ENCODE measurements around the gene ITSN2.

ITSN2 gene

GRCh38 chr2:24332791-24333540 is 27.4 kb downstream of the ITSN2 start:
- DNase-seq, result no peak

GRCh38 chr2:24330161-24330560 is 30.2 kb downstream of the ITSN2 start:
- no peak for DNase-seq

- DNase-seq, result no peak
Observed at GRCh38 chr2:24329700-24330099, 30.6 kb downstream of the ITSN2 start.

- no peak for DNase-seq
Observed at GRCh38 chr2:24328010-24328409, 32.3 kb downstream of the ITSN2 start.

- DNase-seq, result no peak
Observed at GRCh38 chr2:24317491-24317920, 42.8 kb downstream of the ITSN2 start.

GRCh38 chr2:24315669-24316068 is 44.7 kb downstream of the ITSN2 start:
- no peak for DNase-seq

- DNase-seq, result no peak
Observed at GRCh38 chr2:24313744-24314632, 46.3 kb downstream of the ITSN2 start.

GRCh38 chr2:24307961-24308360 is 52.4 kb downstream of the ITSN2 start:
- DNase-seq, result no peak

GRCh38 chr2:24304631-24305030 is 55.7 kb downstream of the ITSN2 start:
- DNase-seq, result no peak

- DNase-seq, result no peak
Observed at GRCh38 chr2:24304098-24304497, 56.2 kb downstream of the ITSN2 start.

GRCh38 chr2:24301599-24301998 is 58.7 kb downstream of the ITSN2 start:
- no peak for DNase-seq

GRCh38 chr2:24297663-24298062 is 62.7 kb downstream of the ITSN2 start:
- DNase-seq, result no peak

GRCh38 chr2:24287171-24287570 is 73.2 kb downstream of the ITSN2 start:
- DNase-seq, result no peak

GRCh38 chr2:24285484-24286152 is 74.7 kb downstream of the ITSN2 start:
- DNase-seq, result no peak

- DNase-seq, result no peak
Observed at GRCh38 chr2:24280645-24281044, 79.7 kb downstream of the ITSN2 start.

GRCh38 chr2:24280161-24280560 is 80.2 kb downstream of the ITSN2 start:
- DNase-seq, result no peak

- DNase-seq, result no peak
Observed at GRCh38 chr2:24276349-24276899, 83.9 kb downstream of the ITSN2 start.

GRCh38 chr2:24274809-24275208 is 85.5 kb downstream of the ITSN2 start:
- no peak for DNase-seq

- no peak for DNase-seq
Observed at GRCh38 chr2:24273598-24273997, 86.7 kb downstream of the ITSN2 start.

GRCh38 chr2:24272907-24273306 is 87.4 kb downstream of the ITSN2 start:
- DNase-seq, result no peak

- no peak for DNase-seq
Observed at GRCh38 chr2:24272161-24272802, 88.1 kb downstream of the ITSN2 start.

GRCh38 chr2:24269265-24269664 is 91.1 kb downstream of the ITSN2 start:
- no peak for DNase-seq

- no peak for DNase-seq
Observed at GRCh38 chr2:24265212-24265611, 95.1 kb downstream of the ITSN2 start.
